HG03469 (cell line): Measurements from ENCODE around the gene ADAR.

Experiments used
- ATAC-seq: cut with Tn5 transposase; IDR thresholded peaks from one replicate; pipeline ENCODE4 v1.9.1; 2021; ENCODE audit warnings: mild to moderate bottlenecking, moderate library complexity, moderate number of reproducible peaks; ENCODE audit not compliant: unreplicated experiment

Gene ADAR

GRCh38 chr1:154619181-154619948, 11.4 kb upstream of the ADAR start:
- no peak for ATAC-seq

DNA sequence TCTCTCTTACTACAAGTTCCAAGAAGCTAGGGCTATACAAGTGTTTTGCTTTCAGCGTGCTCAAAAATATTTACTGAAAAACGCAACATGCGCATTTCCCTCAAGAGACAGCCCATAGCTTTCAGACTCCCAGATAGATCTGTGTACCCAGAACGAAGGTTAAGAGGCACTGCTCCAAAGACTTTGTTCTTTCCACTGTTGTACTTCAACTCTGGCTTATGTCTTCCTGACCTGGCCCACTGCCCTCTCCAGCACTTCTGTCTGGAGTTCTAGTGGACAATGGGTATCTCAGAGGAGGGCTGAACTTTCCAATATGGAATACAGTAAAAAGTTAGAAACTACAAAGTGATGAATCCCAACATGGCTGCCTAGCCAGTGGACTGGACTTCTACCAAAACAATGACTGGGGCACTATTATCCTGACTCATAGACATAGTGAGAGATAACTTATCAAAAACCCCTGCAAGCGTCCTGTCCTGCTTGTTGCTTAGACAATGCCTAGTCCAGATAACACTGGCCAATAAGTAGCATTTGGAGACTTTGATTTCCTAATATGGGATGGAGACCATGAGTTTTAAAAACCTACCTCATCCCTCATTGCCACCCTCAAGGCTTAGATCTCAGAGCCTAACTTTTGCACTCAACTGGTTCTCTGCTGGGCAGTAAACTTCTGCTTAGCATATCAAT, 8.8 kb upstream of the ADAR start:
- no peak for ATAC-seq

DNA sequence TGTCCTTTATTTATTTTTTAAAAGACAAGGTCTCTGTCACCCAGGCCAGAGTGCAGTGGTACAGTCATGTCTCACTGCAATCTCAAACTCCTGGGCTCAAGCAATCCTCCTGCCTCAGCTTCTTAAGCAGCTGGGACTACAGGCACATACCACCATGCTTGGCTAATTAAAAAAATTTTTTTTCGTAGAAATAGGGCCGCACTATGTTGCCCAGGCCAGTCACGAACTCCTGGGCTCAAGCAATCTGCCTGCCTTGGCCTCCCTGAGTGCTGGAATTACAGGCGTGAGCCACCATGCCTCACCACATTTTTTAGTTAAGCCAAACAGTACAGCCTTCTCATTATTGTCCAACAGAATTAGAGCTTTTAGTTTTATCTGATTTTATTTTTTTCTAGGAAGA, 7.4 kb upstream of the ADAR start:
- no peak for ATAC-seq

DNA sequence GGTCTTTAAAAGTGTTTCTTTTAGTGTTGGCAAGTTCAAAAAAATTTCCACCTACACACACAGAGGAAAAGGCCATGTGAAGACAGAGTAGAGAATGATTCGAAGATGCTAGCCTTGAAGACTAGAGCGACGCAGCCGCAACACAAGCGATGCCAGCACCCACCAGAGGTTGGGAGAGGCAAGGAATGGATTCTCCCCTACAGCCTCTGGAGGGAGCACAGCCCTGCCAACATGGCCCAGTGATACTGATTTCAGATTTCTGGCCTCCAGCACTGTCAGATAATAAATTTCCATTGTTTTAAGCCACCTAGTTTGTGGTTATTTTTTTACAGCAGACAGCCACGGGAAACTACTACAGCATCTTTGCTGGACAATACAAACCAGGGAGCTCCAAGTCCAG, 6.9 kb upstream of the ADAR start:
- ATAC-seq, result no peak

- ATAC-seq, result no peak
Measured at GRCh38 chr1:154614247-154614646, 6.3 kb upstream of the ADAR start.

DNA sequence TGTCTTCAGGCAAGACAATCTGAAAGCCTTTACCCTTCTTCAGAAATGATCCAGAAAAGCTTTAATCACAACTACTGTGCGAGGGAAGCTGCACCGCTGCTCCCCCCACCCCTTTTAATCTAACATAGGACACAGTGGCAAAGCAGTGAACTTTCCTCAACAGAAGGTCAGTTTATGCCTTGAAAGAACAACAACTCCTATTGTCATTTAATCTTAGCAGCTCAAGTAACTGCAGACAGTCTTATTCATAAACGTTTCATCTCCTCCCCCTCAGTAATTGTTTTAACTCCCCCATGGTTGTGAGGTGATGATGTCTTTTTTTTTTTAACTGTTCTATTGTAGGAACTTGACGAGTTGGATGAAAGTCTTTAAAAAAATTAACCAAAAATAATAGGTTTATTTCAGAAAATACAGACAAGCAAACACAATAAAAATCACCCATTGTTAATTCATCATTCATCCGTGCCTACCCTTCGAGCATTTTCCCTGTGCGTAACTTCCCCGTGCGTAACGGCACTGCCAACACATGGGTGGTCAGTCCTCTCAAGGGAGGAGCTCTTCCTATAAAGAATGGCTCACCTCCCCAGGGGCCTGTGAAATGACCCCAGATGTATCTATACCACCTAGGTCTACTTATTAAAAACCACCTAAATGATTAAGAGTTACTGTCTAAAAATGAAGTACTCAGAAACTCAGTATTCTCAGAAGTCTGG, 3.3 kb upstream of the ADAR start:
- ATAC-seq, result no peak

GRCh38 chr1:154609398-154610380, 1.7 kb upstream of the ADAR start:
- ATAC-seq, result no peak

DNA sequence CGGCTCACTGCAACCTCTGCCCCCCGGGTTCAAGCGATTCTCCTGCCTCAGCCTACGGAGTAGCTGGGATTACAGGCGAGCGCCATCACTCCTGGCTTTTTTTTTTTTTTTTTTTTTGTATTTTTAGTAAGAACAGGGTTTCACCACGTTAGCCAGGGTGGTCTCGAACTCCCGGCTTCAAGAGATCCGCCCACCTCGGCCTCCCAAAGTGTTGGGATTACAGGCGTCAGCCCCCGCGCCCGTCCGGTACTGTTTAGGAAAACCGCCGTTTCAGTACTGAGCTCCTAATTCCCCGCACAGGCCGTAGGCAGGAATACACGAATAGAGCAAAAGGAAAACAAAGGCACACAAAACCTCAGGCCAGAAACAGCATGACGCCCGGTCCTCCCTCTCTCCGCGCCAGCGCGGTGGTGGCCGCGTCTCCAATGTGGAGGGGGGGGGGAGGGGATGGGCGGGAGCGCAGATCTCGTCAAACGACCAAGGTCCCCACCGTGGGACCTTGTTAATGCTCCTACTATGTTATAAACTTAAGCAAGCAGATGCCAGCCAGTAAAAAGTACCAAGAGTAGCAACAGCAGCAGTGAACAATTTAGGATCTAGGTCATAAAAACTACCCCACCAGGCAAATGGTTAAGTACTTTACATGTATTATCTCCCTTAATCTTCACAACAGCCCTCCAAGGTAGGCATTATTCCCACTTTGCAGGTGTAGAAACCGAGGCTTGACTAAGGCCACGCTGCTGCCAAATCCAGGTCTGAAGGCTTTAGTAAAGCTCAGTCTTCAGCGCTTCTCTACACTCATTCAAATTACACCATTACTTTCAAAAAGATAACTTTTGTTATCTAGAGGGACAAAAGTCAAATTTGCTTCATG, 648 bp upstream of the ADAR start:
- ATAC-seq, result no peak

- ATAC-seq, result no peak
Measured at GRCh38 chr1:154607106-154607608, 829 bp downstream of the ADAR start.

- no peak for ATAC-seq
Measured at GRCh38 chr1:154605534-154605933, 2.5 kb downstream of the ADAR start.

GRCh38 chr1:154603317-154603716, 4.7 kb downstream of the ADAR start:
- ATAC-seq, result no peak

DNA sequence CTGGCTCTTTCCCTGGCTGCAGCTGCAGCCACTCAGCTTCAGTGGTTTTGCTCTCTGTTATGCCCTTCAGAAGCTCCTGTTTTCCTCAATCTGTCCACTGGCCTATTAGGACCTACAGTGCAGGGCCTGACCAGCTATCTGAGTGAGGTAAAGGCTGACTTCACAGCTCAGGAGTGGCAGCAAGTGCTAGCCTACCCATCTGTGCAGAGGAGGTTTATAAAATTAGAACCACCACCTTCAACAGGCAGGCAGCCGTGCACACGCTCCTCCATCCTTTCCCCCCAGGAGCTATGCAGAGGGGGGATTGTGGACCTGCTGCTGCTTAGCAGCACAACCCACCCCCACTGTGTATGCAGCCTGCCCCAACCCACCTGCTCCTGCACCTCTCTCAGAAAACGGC, 8.3 kb downstream of the ADAR start:
- ATAC-seq, result no peak

DNA sequence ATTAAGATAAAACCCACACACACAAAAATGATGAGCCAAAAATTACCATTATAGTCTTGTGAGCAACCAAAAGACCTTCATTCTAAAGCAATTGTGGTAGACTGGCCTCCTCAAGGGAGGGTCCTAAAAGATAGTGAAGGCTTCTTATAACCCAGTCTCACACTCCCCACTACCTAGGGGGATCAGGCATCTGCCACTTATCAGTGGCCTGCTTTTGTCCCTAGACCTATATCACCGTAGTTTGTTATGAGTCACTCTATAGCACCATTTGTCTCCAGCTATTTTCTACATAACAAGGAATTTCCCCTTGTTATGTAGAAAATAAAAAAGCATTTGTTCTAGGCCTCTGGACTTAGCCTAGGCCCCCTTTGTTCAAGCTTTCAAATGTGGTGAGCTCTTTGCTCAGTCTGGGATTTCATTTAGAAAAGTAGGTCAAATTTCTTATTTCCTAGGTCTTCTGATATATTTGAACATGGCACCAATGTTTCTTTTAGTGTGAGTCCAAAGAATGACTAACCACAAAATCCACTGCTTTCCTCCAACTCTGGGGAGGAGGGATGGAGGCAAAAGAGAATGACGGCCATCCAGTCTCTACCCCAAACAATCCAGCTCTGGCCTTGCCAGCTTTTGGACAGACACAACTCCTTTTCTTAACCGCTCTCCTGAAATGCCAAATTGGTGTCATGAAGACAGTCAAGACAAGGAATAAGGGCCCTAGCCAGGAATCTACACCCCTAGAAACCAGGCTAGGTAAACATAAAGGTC, 8.9 kb downstream of the ADAR start:
- ATAC-seq, result no peak

- ATAC-seq, result no peak
Measured at GRCh38 chr1:154595621-154596020, 12.4 kb downstream of the ADAR start.

DNA sequence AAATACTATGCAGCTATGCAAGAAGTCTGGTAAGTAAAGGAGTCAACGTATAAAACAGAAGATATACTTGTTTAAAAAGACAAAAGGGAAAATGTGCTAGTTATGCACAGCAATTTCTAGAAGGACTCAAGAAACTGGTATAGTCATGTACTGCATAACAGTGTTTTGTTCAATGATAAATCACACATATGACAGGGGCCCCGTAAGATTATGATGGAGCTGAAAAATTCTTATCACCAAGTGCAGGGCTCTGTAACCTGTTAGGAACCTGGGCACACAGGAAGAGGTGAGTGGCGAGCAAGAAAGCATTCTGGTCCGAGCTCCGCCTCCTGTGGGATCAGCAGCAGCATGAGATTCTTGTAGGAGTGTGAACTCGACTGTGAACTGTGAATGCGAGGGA, 13.2 kb downstream of the ADAR start:
- no peak for ATAC-seq

DNA sequence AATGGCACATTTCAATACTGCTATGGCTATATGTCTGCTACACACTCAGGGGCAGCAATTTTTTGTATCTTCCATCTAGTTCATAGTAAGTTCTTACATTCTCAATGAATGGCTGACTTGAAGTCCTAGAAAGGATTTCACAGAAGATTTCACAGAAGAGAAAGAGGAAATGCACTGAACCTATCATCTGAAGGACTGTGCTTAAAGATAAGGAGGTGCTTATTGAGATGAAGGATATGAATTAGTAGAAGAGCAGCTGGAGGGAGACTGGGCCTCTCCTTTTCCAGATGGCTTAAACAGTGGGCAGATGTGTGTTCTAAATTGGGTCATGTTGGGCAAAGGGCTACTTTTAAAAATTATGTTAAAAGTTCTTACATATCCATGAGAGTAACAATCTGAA, 14.6 kb downstream of the ADAR start:
- no peak for ATAC-seq

- no peak for ATAC-seq
Measured at GRCh38 chr1:154591206-154591605, 16.8 kb downstream of the ADAR start.

GRCh38 chr1:154590756-154591155, 17.2 kb downstream of the ADAR start:
- no peak for ATAC-seq

- ATAC-seq, result no peak
Measured at GRCh38 chr1:154589780-154590179, 18.2 kb downstream of the ADAR start.
